Mucosa of stomach (tissue), 1 donor: ENCODE results near the gene ANKMY1.
"Not testable (repeated sequence)": the region's sequence is repeated elsewhere in the genome, so short reads cannot be mapped to it uniquely, and the experiment has no call there.

Source experiments
- H3K27me3 ChIP-seq: one replicate; pipeline ENCODE4 v1.7.0; 2013; ENCODE audit warnings: mild to moderate bottlenecking, low read length; ENCODE audit not compliant: control insufficient read depth, insufficient read depth
- H3K36me3 ChIP-seq: one replicate; pipeline ENCODE4 v1.7.0; 2013; ENCODE audit warnings: low read length; ENCODE audit not compliant: control insufficient read depth, insufficient read depth
- H3K4me1 ChIP-seq: one replicate; pipeline ENCODE4 v1.7.0; 2013; ENCODE audit warnings: mild to moderate bottlenecking, low read length; ENCODE audit not compliant: control insufficient read depth, insufficient read depth
- H3K4me3 ChIP-seq: one replicate; pipeline ENCODE4 v1.7.0; 2013; ENCODE audit warnings: low read length
- H3K9ac ChIP-seq: one replicate; pipeline ENCODE4 v1.7.0; 2013; ENCODE audit warnings: mild to moderate bottlenecking, low read length, moderate library complexity
- H3K9me3 ChIP-seq: one replicate; pipeline ENCODE4 v1.7.0; 2013; ENCODE audit warnings: mild to moderate bottlenecking, low read length, moderate library complexity; ENCODE audit not compliant: control insufficient read depth
- donor health status: Pancreatic carcinoma.

ANKMY1 gene

GRCh38 chr2:240523451-240524281 is 34.1 kb downstream of the ANKMY1 start:
- peaks cover 13% of the 10 kb centered on the region for H3K36me3 ChIP-seq
- H3K4me1 ChIP-seq: no peaks in the 10 kb centered on the region
- H3K4me3 ChIP-seq: no peak overlapping the region
- no peaks in the 10 kb centered on the region for H3K27me3 ChIP-seq
- peaks cover 7% of the 10 kb centered on the region for H3K9me3 ChIP-seq
- no peak overlapping the region for H3K9ac ChIP-seq

- H3K9me3 ChIP-seq: peaks cover 7% of the 10 kb centered on the region
- H3K27me3 ChIP-seq: no peaks in the 10 kb centered on the region
- H3K9ac ChIP-seq: no peak overlapping the region
- peaks cover 13% of the 10 kb centered on the region for H3K36me3 ChIP-seq
- H3K4me3 ChIP-seq: no peak overlapping the region
- no peaks in the 10 kb centered on the region for H3K4me1 ChIP-seq
These were observed 35.4 kb downstream of the ANKMY1 start for GRCh38 chr2:240522406-240522805.

GRCh38 chr2:240521885-240522284 is 35.9 kb downstream of the ANKMY1 start:
- H3K9ac ChIP-seq, H3K4me1 ChIP-seq, H3K9me3 ChIP-seq, H3K27me3 ChIP-seq, H3K4me3 ChIP-seq: not testable (repeated sequence)
- H3K36me3 ChIP-seq: peaks cover 13% of the 10 kb centered on the region

GRCh38 chr2:240520974-240521350 is 36.8 kb downstream of the ANKMY1 start:
- no peaks in the 10 kb centered on the region for H3K4me1 ChIP-seq
- peaks cover 9% of the 10 kb centered on the region for H3K36me3 ChIP-seq
- no peak overlapping the region for H3K4me3 ChIP-seq
- H3K9me3 ChIP-seq: peaks cover 7% of the 10 kb centered on the region
- H3K9ac ChIP-seq: no peak overlapping the region
- H3K27me3 ChIP-seq: no peaks in the 10 kb centered on the region

GRCh38 chr2:240520130-240520973 is 37.4 kb downstream of the ANKMY1 start:
- Histone ChIP-seq H3K36me3 (peaks cover 3% of the 10 kb centered on the region), H3K4me3 (no peak overlapping the region), H3K9ac (no peak overlapping the region), H3K4me1 (no peaks in the 10 kb centered on the region), H3K9me3 (peaks cover 4% of the 10 kb centered on the region), H3K27me3 (no peaks in the 10 kb centered on the region)

GRCh38 chr2:240519396-240520129 is 38.2 kb downstream of the ANKMY1 start:
- Histone ChIP-seq H3K36me3 (no peaks in the 10 kb centered on the region), H3K4me1 (no peaks in the 10 kb centered on the region), H3K9ac (no peak overlapping the region), H3K9me3 (no peaks in the 10 kb centered on the region), H3K27me3 (no peaks in the 10 kb centered on the region), H3K4me3 (no peak overlapping the region)

GRCh38 chr2:240518981-240519380 is 38.8 kb downstream of the ANKMY1 start:
- no peaks in the 10 kb centered on the region for H3K27me3 ChIP-seq
- H3K9ac ChIP-seq: no peak overlapping the region
- no peak overlapping the region for H3K4me3 ChIP-seq
- H3K4me1 ChIP-seq: peaks cover 2% of the 10 kb centered on the region
- no peaks in the 10 kb centered on the region for H3K36me3 ChIP-seq
- H3K9me3 ChIP-seq: no peaks in the 10 kb centered on the region

- Histone ChIP-seq H3K4me1 (peaks cover 4% of the 10 kb centered on the region), H3K27me3 (no peaks in the 10 kb centered on the region), H3K9ac (no peak overlapping the region), H3K4me3 (no peak overlapping the region), H3K36me3 (no peaks in the 10 kb centered on the region), H3K9me3 (no peaks in the 10 kb centered on the region)
These were observed 40.4 kb downstream of the ANKMY1 start for GRCh38 chr2:240517342-240517741.

- H3K4me3 ChIP-seq: no peak overlapping the region
- no peaks in the 10 kb centered on the region for H3K36me3 ChIP-seq
- peaks cover 4% of the 10 kb centered on the region for H3K4me1 ChIP-seq
- no peaks in the 10 kb centered on the region for H3K27me3 ChIP-seq
- no peak overlapping the region for H3K9ac ChIP-seq
- H3K9me3 ChIP-seq: no peaks in the 10 kb centered on the region
These were observed 43.2 kb downstream of the ANKMY1 start for GRCh38 chr2:240514631-240515030.

- H3K4me3 ChIP-seq: no peak overlapping the region
- H3K36me3 ChIP-seq: no peaks in the 10 kb centered on the region
- no peaks in the 10 kb centered on the region for H3K27me3 ChIP-seq
- peaks cover 4% of the 10 kb centered on the region for H3K4me1 ChIP-seq
- no peak overlapping the region for H3K9ac ChIP-seq
- no peaks in the 10 kb centered on the region for H3K9me3 ChIP-seq
These were observed 44.1 kb downstream of the ANKMY1 start for GRCh38 chr2:240513549-240514287.

- no peak overlapping the region for H3K4me3 ChIP-seq
- H3K9me3 ChIP-seq: no peaks in the 10 kb centered on the region
- no peaks in the 10 kb centered on the region for H3K27me3 ChIP-seq
- H3K36me3 ChIP-seq: no peaks in the 10 kb centered on the region
- peaks cover 4% of the 10 kb centered on the region for H3K4me1 ChIP-seq
- H3K9ac ChIP-seq: no peak overlapping the region
These were observed 44.9 kb downstream of the ANKMY1 start for GRCh38 chr2:240512666-240513535.
